Hepatocyte (in vitro differentiated cells): Measurements from ENCODE around the gene TARBP2.

Experiments used
- CTCF ChIP-seq: fragments of 200-600 bp; sonication (generic); IDR thresholded peaks from 2 replicates; pipeline ENCODE4 v1.5.1; 2016; ENCODE audit warnings: antibody characterized with exemption, mild to moderate bottlenecking; ENCODE audit not compliant: poor library complexity
- EZH2 ChIP-seq: fragments of 200-600 bp; sonication (generic); IDR thresholded peaks from 2 replicates; pipeline ENCODE4 v1.6.1; 2016; ENCODE audit warnings: antibody characterized with exemption, mild to moderate bottlenecking, borderline replicate concordance

- peak; percentile 97 for TF ChIP-seq CTCF
- no peak for TF ChIP-seq EZH2
Observed at GRCh38 chr12:53508534-53509170, 7.6 kb downstream of the TARBP2 start.
